HEK293T (cell line): ENCODE measurements around the gene SLC10A4.

ENCODE experiments used
- CTCF ChIA-PET: fragments of 350-600 bp; formaldehyde crosslinking; extraction: SDS; loops from one replicate; lab custom pipeline; 2021; ENCODE audit warnings: antibody characterized with exemption, inconsistent platforms; lab: Yijun Ruan, JAX
- POLR2A ChIA-PET: fragments of 350-600 bp; formaldehyde crosslinking; extraction: SDS; loops from one replicate; lab custom pipeline; 2020; ENCODE audit warnings: antibody characterized with exemption, inconsistent platforms; lab: Yijun Ruan, JAX
- DNase-seq: peaks from one replicate; pipeline ENCODE4 v3.0.0; 2012; ENCODE audit warnings: mixed read lengths; ENCODE audit errors: extremely low spot score
- ARNT ChIP-seq: fragments of 450-650 bp; IDR thresholded peaks from 2 replicates; pipeline ENCODE4 v1.6.1; 2017; ENCODE audit warnings: mild to moderate bottlenecking
- BHLHE40 ChIP-seq: fragments of 450-650 bp; IDR thresholded peaks from 2 replicates; pipeline ENCODE4 v1.6.1; 2016; ENCODE audit warnings: mild to moderate bottlenecking, moderate library complexity, borderline replicate concordance
- CTBP1 ChIP-seq: fragments of 450-650 bp; IDR thresholded peaks from 2 replicates; pipeline ENCODE4 v1.6.1; 2016; ENCODE audit warnings: borderline replicate concordance
- ELF4 ChIP-seq: fragments of 450-650 bp; IDR thresholded peaks from 2 replicates; pipeline ENCODE4 v1.6.1; 2017; ENCODE audit warnings: antibody characterized with exemption
- FOXA1 ChIP-seq: fragments of 450-650 bp; IDR thresholded peaks from 2 replicates; pipeline ENCODE4 v1.6.1; 2016; ENCODE audit warnings: mild to moderate bottlenecking
- FOXK2 ChIP-seq: fragments of 450-650 bp; IDR thresholded peaks from 2 replicates; pipeline ENCODE4 v1.6.1; 2016; ENCODE audit warnings: mild to moderate bottlenecking
- FOXM1 ChIP-seq: fragments of 450-650 bp; IDR thresholded peaks from 2 replicates; pipeline ENCODE4 v1.6.1; 2017; ENCODE audit warnings: mild to moderate bottlenecking, borderline replicate concordance
- HDGF ChIP-seq: fragments of 450-650 bp; IDR thresholded peaks from 2 replicates; pipeline ENCODE4 v1.6.1; 2017; ENCODE audit warnings: antibody characterized with exemption, borderline replicate concordance
- L3MBTL2 ChIP-seq: fragments of 450-650 bp; conservative IDR thresholded peaks from 2 replicates; pipeline ENCODE4 v1.6.1; 2016; ENCODE audit warnings: mild to moderate bottlenecking
- LEF1 ChIP-seq: fragments of 450-650 bp; IDR thresholded peaks from 2 replicates; pipeline ENCODE4 v1.6.1; 2017; ENCODE audit warnings: mild to moderate bottlenecking, borderline replicate concordance
- NFRKB ChIP-seq: fragments of 450-650 bp; IDR thresholded peaks from 2 replicates; pipeline ENCODE4 v1.6.1; 2016; ENCODE audit warnings: mild to moderate bottlenecking, moderate library complexity
- PKNOX1 ChIP-seq: fragments of 450-650 bp; IDR thresholded peaks from 2 replicates; pipeline ENCODE4 v1.6.1; 2016
- SP1 ChIP-seq: fragments of 450-650 bp; IDR thresholded peaks from 2 replicates; pipeline ENCODE4 v1.6.1; 2017
- SUZ12 ChIP-seq: fragments of 450-650 bp; IDR thresholded peaks from 2 replicates; pipeline ENCODE4 v1.6.1; 2016; ENCODE audit warnings: mild to moderate bottlenecking
- TARDBP ChIP-seq: fragments of 450-650 bp; IDR thresholded peaks from 2 replicates; pipeline ENCODE4 v1.6.1; 2016
- ZNF384 ChIP-seq: fragments of 450-650 bp; IDR thresholded peaks from 2 replicates; pipeline ENCODE4 v1.6.1; 2016

SLC10A4 gene

GRCh38 chr4:48483777-48484493 lies 792 bp downstream of the SLC10A4 start:
- ChIA-PET CTCF (no interaction called here), POLR2A (interaction anchor here (1.5 kb wide), 1 partner anchor 142 kb away, joined by 3 read pairs; no protein-coding TSS in a partner anchor)
- no peak for DNase-seq
- TF ChIP-seq ARNT (no peak), L3MBTL2 (no peak), HDGF (no peak), ELF4 (no peak), PKNOX1 (no peak), NFRKB (no peak), BHLHE40 (no peak), LEF1 (no peak), SP1 (no peak), TARDBP (no peak), FOXM1 (no peak), FOXA1 (no peak), CTBP1 (no peak), FOXK2 (no peak), SUZ12 (no peak), ZNF384 (no peak)

- ChIA-PET CTCF (no interaction called here), POLR2A (interaction anchor here (1.5 kb wide), 1 partner anchor 142 kb away, joined by 3 read pairs; no protein-coding TSS in a partner anchor)
- no peak for DNase-seq
- TF ChIP-seq SP1 (no peak), SUZ12 (no peak), FOXA1 (no peak), FOXK2 (no peak), LEF1 (no peak), NFRKB (no peak), CTBP1 (no peak), L3MBTL2 (no peak), ARNT (no peak), FOXM1 (no peak)
Observed at GRCh38 chr4:48484494-48485168, 1.5 kb downstream of the SLC10A4 start.

GRCh38 chr4:48489683-48490011 lies 6.5 kb downstream of the SLC10A4 start:
- CTCF ChIA-PET = no interaction called here

GRCh38 chr4:48490012-48490679 lies 7.0 kb downstream of the SLC10A4 start, which contains the start of gene ZAR1:
TSS of gene ZAR1 (plus strand) at chr4:48490252. CDS start at chr4:48490292, 40 bp downstream.
- CTCF ChIA-PET = no interaction called here
- TF ChIP-seq LEF1 = no peak
- no peak for TF ChIP-seq TARDBP
- TF ChIP-seq FOXK2 = no peak
- TF ChIP-seq FOXM1 = no peak
- TF ChIP-seq HDGF = no peak
- TF ChIP-seq ELF4 = no peak
- no peak for TF ChIP-seq ARNT
- TF ChIP-seq SUZ12 = no peak
- TF ChIP-seq ZNF384 = no peak
- TF ChIP-seq NFRKB = no peak
- no peak for TF ChIP-seq CTBP1
- POLR2A ChIA-PET = no interaction called here
- no peak for DNase-seq

More at GRCh38 chr4:48489683-48490011, 6.5 kb downstream of the SLC10A4 start:
- no peak for TF ChIP-seq FOXK2
- no peak for TF ChIP-seq ELF4
- no peak for TF ChIP-seq NFRKB
- no peak for TF ChIP-seq CTBP1
- no peak for TF ChIP-seq SUZ12
- no peak for TF ChIP-seq SP1
- TF ChIP-seq FOXM1 = no peak
- no peak for TF ChIP-seq LEF1
- TF ChIP-seq L3MBTL2 = no peak
- no peak for TF ChIP-seq BHLHE40
- TF ChIP-seq PKNOX1 = no peak
- TF ChIP-seq ARNT = no peak
- DNase-seq = no peak
- POLR2A ChIA-PET = no interaction called here

GRCh38 chr4:48490680-48491513 lies 7.8 kb downstream of the SLC10A4 start:
- TF ChIP-seq LEF1 (no peak), FOXA1 (no peak), TARDBP (no peak), ZNF384 (no peak), ELF4 (no peak), SUZ12 (no peak), HDGF (no peak), PKNOX1 (no peak), SP1 (no peak), L3MBTL2 (no peak), FOXK2 (no peak), NFRKB (no peak), FOXM1 (no peak), ARNT (no peak), CTBP1 (no peak), BHLHE40 (no peak)
- no peak for DNase-seq
- ChIA-PET POLR2A (no interaction called here), CTCF (no interaction called here)
